GM19240 (cell line): ENCODE data around the gene MEX3D.

Source experiments
- DNase-seq: peaks from one replicate; pipeline ENCODE4 v3.0.0; 2011; ENCODE audit warnings: low spot score; ENCODE audit not compliant: insufficient read length

Gene MEX3D

GRCh38 chr19:1598777-1599459, 30.8 kb upstream of the MEX3D start:
- DNase-seq: no peak

GRCh38 chr19:1593501-1593772, 25.3 kb upstream of the MEX3D start:
- no peak for DNase-seq

- DNase-seq: peak; percentile 97
Measured at GRCh38 chr19:1592755-1593500, 24.8 kb upstream of the MEX3D start, which contains the start of gene MBD3. TSS of gene MBD3 (minus strand) at chr19:1592865. CDS start at chr19:1592631, 234 bp downstream.

- peak; percentile 98 for DNase-seq
Measured at GRCh38 chr19:1592024-1592754, 24.1 kb upstream of the MEX3D start.

GRCh38 chr19:1591421-1592023, 23.4 kb upstream of the MEX3D start:
- no peak for DNase-seq

GRCh38 chr19:1590641-1591397, 22.7 kb upstream of the MEX3D start:
- DNase-seq: no peak

- DNase-seq: no peak
Measured at GRCh38 chr19:1587872-1588271, 19.7 kb upstream of the MEX3D start.

- no peak for DNase-seq
Measured at GRCh38 chr19:1585243-1585580, 17.1 kb upstream of the MEX3D start.

- DNase-seq: no peak
Measured at GRCh38 chr19:1584500-1585242, 16.5 kb upstream of the MEX3D start.

GRCh38 chr19:1582201-1582600, 14.1 kb upstream of the MEX3D start:
- no peak for DNase-seq

- no peak for DNase-seq
Measured at GRCh38 chr19:1580957-1581356, 12.8 kb upstream of the MEX3D start.

GRCh38 chr19:1580382-1580781, 12.3 kb upstream of the MEX3D start:
- no peak for DNase-seq

GRCh38 chr19:1579222-1579621, 11.1 kb upstream of the MEX3D start:
- DNase-seq: no peak

- DNase-seq: no peak
Measured at GRCh38 chr19:1577929-1578618, 9.9 kb upstream of the MEX3D start.

- DNase-seq: no peak
Measured at GRCh38 chr19:1577090-1577928, 9.2 kb upstream of the MEX3D start.

GRCh38 chr19:1576242-1577089, 8.3 kb upstream of the MEX3D start:
- no peak for DNase-seq

- DNase-seq: no peak
Measured at GRCh38 chr19:1575323-1576241, 7.5 kb upstream of the MEX3D start.
